Measurements from ENCODE around the gene SLC6A3.

GRCh38 chr5:1490376-1490775 lies 45.1 kb upstream of the SLC6A3 start:
- TF ChIP-seq CTCF (IDR thresholded peaks at IDR 0.05) (no peak), POLR2AphosphoS5 (IDR thresholded peaks at IDR 0.05; ENCODE audit: low read depth, low read length) (no peak), SIN3A (IDR thresholded peaks at IDR 0.05; ENCODE audit: borderline replicate concordance, insufficient read depth, low read depth, low read length) (no peak)

Measured in Panc1 (cell line).